Ovary (tissue), 9 donors: Measurements from ENCODE around the gene DDI1. TPM values are rescaled to one million over a fixed set of nuclear protein-coding genes. Genes with fewer than 3 reads are reported as not detected.
"Not testable (repeated sequence)": the region's sequence is repeated elsewhere in the genome, so short reads cannot be mapped to it uniquely, and the experiment has no call there.

Experiments used
- DNase-seq, 5 donors: peaks; one replicate each; pipeline ENCODE4 v3.0.0-alpha.2; 2019 to 2020
- H3K27ac ChIP-seq, 2 donors: fragments of 200-600 bp; one replicate each; pipeline versions ENCODE4 v1.5.1 to v1.8.0; 2019 to 2022
- H3K27me3 ChIP-seq: fragments of 200-600 bp; one replicate; pipeline ENCODE4 v1.8.0; 2022
- H3K36me3 ChIP-seq: fragments of 200-600 bp; sonication (generic); one replicate; pipeline ENCODE4 v1.5.1; 2019
- H3K4me1 ChIP-seq: one replicate; pipeline ENCODE4 v1.8.1; 2013; ENCODE audit warnings: mild to moderate bottlenecking, moderate library complexity; ENCODE audit not compliant: insufficient read depth
- H3K4me3 ChIP-seq: fragments of 200-600 bp; sonication (generic); one replicate; pipeline ENCODE4 v1.5.1; 2017
- H3K9me3 ChIP-seq, 2 donors: fragments of 200-600 bp in 1 of 2; sonication (generic) in 1 of 2; one replicate each; pipeline versions ENCODE4 v1.5.1 to v1.8.1; 2013 to 2019; ENCODE audit warnings: mild to moderate bottlenecking in 1 of 2, moderate library complexity in 1 of 2
- EP300 ChIP-seq: sonication (generic); formaldehyde crosslinking; IDR thresholded peaks from one replicate; pipeline ENCODE4 v1.6.1; 2017; ENCODE audit warnings: antibody characterized with exemption
- POLR2A ChIP-seq: fragments of 450-650 bp; IDR thresholded peaks from one replicate; pipeline ENCODE4 v1.6.1; 2017; ENCODE audit warnings: antibody characterized with exemption, mild to moderate bottlenecking, moderate library complexity
- WGBS, 3 donors: extraction: QIAGEN DNeasy Blood & Tissue Kit in 1 of 3; methylation state at CpG; one replicate each; pipeline versions ENCODE4 v1.1.5 to v1.1.7; 2013 to 2017; 5-methylcytosine and 5-hydroxymethylcytosine counted together
- intact Hi-C, 4 donors: fragments of 100-400 bp; cut with DNase I; formaldehyde crosslinking; loops; one replicate each; pipeline versions ENCODE4 v1.11.0 to v1.15.1; 2022 to 2023
- polyA plus RNA-seq, 2 donors: library from polyadenylated mRNA; stranded (reverse); fragments of 200-250 nt in 1 of 2; fragments of 350-450 nt in 1 of 2; fragmentation: Illumina TruSeq in 1 of 2; extraction: RNeasy Lipid Tissue Mini Kit (QIAGEN cat#74804) in 1 of 2; gene quantifications; one replicate each; pipeline ENCODE4 v1.2.3, GENCODE V29; 2013 to 2014
- total RNA-seq, 7 donors: library from RNA; depleted of rRNA in 2 of 7; stranded (reverse); fragments of >200 nt in 2 of 7; fragmentation: NEBNext Ultra II Directional in 3 of 7; extraction: Animal tissue kit (Norgen Biotek cat#: 25700) in 3 of 7; gene quantifications; one replicate each; pipeline versions ENCODE4 v1.1.0 to v1.2.4, GENCODE V29; 2016 to 2023
- TF ChIP-seq, protein P1 (sequence below), 3 donors: fragments of 450-650 bp in 2 of 3; fragments of 200-600 bp in 1 of 3; IDR thresholded peaks; one replicate each; pipeline versions ENCODE4 v1.5.1 to v1.8.0; 2016 to 2022; ENCODE audit warnings: antibody characterized with exemption in 3 of 3, mild to moderate bottlenecking in 1 of 3
- donor health status: DM: no; HTN: no; CAD: no; lungs with moderate emphysema.
- donor health status: DM: no; HTN: no; CAD: no.
- donor health status: Bipolar disorder and iron deficiency.
- donor health status: DM: yes; HTN: yes; CAD: no.
- donor health status: DM: no; HTN: no; CAD: no.
- donor health status: DM: yes; HTN: yes; CAD: no.

The DDI1 gene
- total and polyA plus RNA-seq, 9 donors: not detected

DNA sequence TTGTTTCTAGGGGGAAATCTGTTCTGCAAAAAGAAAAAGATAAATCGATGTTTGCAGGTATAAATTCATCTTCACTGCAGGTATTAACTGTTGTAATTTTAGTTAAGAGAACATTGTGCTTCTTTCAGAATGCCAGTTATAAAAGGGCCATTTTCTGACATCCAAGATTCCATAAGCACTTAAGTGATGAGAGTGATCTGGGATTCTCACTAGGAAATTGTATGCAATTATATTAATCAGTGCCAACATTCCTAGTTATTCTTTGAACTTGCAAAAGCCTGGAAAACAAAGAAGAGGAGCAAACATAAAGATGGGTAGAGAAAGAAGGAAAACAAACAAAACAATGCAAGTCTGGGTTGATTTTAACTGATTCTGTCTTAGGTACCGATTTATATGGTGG is 5.4 kb downstream of the DDI1 start:
- TF ChIP-seq EP300: no peak
- no peak for TF ChIP-seq POLR2A
- TF ChIP-seq, protein P1, sequence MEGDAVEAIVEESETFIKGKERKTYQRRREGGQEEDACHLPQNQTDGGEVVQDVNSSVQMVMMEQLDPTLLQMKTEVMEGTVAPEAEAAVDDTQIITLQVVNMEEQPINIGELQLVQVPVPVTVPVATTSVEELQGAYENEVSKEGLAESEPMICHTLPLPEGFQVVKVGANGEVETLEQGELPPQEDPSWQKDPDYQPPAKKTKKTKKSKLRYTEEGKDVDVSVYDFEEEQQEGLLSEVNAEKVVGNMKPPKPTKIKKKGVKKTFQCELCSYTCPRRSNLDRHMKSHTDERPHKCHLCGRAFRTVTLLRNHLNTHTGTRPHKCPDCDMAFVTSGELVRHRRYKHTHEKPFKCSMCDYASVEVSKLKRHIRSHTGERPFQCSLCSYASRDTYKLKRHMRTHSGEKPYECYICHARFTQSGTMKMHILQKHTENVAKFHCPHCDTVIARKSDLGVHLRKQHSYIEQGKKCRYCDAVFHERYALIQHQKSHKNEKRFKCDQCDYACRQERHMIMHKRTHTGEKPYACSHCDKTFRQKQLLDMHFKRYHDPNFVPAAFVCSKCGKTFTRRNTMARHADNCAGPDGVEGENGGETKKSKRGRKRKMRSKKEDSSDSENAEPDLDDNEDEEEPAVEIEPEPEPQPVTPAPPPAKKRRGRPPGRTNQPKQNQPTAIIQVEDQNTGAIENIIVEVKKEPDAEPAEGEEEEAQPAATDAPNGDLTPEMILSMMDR (IDR thresholded peaks at IDR 0.05): no peak
- intact Hi-C loops: no loop called here
- Histone ChIP-seq H3K9me3 (no peaks in the 10 kb centered on the region), H3K27ac (no peak overlapping the region), H3K27me3 (no peaks in the 10 kb centered on the region), H3K4me1 (no peaks in the 10 kb centered on the region), H3K4me3 (no peak overlapping the region), H3K36me3 (no peaks in the 10 kb centered on the region)
- WGBS, 3 donors: 84 to 91% (median 88%) methylated on average over 2 of the region's 2 CpGs
- DNase-seq: no peak

DNA sequence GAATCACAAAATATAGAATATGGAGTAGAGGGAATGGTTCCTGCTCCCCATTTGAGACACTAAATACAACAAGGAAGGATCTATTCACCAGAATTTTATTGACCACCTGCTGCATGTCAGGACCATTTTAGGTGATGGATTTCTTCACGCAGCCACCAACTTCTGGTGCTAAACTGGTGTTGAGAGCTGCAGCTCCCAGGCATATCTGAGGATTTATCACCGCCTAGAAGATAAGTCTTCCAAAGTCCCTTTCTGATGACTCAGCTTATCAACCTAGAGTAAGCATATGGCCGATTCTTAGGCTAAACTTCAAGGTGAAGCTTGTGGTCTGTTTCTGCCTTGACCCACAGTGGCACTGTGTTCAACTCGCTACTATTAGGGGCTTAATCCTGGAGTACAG is 6.7 kb downstream of the DDI1 start:
- Histone ChIP-seq H3K36me3 (no peaks in the 10 kb centered on the region), H3K27me3 (no peaks in the 10 kb centered on the region), H3K4me1 (no peaks in the 10 kb centered on the region), H3K4me3 (no peak overlapping the region), H3K9me3 (no peaks in the 10 kb centered on the region), H3K27ac (no peak overlapping the region)
- no peak for TF ChIP-seq EP300
- TF ChIP-seq POLR2A: no peak
- TF ChIP-seq, protein P1 (IDR thresholded peaks at IDR 0.05): no peak
- 84 to 87% (median 86%) methylated on average over 4 of the region's 4 CpGs for WGBS, 3 donors
- intact Hi-C loops: no loop called here
- DNase-seq: no peak

DNA sequence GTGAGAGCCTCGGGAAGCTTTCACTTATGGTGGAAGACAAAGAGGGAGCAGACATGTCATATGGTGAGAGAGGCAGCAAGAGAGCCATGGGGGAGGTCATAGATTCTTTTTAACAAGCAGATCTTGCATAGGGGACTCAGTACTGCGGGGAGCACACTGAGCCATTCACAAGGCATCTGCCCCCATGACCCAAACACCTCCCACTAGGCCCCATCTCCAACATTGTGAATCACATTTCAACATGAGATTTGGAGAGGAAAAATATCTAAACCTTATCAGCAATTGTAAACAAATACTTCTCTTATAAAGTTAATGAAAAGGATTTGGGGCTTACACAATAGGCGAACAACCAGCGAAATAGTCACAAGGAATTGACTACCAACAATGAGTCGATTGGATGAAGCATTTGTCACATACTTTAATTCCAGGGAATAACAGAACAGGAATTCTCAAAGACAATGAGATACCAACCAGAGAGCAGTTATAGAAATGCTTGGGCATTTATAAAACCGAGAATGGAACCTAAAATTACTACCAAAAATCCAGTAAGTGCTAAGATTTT is 7.3 kb downstream of the DDI1 start:
- H3K4me1 ChIP-seq: no peaks in the 10 kb centered on the region
- H3K9me3 ChIP-seq: no peaks in the 10 kb centered on the region
- intact Hi-C loops: no loop called here
- no peaks in the 10 kb centered on the region for H3K36me3 ChIP-seq
- TF ChIP-seq EP300 (no peak), POLR2A (no peak)
- TF ChIP-seq, protein P1 (IDR thresholded peaks at IDR 0.05): no peak
- H3K4me3 ChIP-seq: no peak overlapping the region
- WGBS, 3 donors: 90 to 93% (median 93%) methylated on average over 6 of the region's 6 CpGs
- DNase-seq: no peak
- no peaks in the 10 kb centered on the region for H3K27me3 ChIP-seq
- no peak overlapping the region for H3K27ac ChIP-seq

DNA sequence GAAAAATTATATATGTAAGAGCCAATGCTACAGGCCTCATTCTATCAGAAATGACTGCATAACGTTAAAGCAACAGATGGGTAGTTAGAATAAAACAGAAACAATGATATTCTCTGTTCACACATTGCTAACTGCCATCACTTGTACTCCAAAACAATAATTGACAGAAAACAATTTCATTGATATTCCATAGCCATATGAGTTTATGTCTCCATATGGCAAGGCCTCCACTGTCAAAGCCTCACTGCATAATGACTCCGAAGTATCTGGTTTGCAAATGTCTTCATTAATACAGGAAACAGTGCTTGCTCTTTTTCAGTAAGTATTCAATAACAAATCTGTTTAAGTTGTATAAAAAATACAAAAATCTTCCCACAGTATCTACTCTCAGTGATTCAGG is 9.9 kb downstream of the DDI1 start:
- no peak overlapping the region for H3K27ac ChIP-seq
- H3K27me3 ChIP-seq: no peaks in the 10 kb centered on the region
- no peak for TF ChIP-seq POLR2A
- TF ChIP-seq, protein P1 (IDR thresholded peaks at IDR 0.05): no peak
- TF ChIP-seq EP300: no peak
- no peaks in the 10 kb centered on the region for H3K4me1 ChIP-seq
- 93 to 97% (median 94%) methylated on average over 2 of the region's 2 CpGs for WGBS, 3 donors
- intact Hi-C loops: no loop called here
- DNase-seq: no peak
- no peaks in the 10 kb centered on the region for H3K9me3 ChIP-seq
- H3K4me3 ChIP-seq: no peak overlapping the region
- H3K36me3 ChIP-seq: no peaks in the 10 kb centered on the region

DNA sequence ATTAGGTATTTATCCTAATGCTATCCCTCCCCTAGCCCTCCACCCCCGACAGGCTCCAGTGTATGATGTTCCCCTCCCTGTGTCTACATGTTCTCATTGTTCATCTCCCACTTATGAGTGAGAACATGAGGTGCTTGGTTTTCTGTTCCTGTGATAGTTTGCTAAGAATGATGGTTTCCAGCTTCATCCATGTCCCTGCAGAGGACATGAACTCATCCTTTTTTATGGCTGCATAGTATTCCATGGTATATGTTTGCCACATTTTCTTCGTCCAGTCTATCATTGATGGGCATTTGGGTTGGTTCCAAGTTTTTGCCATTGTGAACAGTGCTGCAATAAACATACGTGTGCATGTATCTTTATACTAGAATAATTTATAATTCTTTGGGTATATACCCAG is 10.4 kb downstream of the DDI1 start:
- H3K4me1 ChIP-seq, H3K27ac ChIP-seq, intact Hi-C loops, H3K4me3 ChIP-seq, H3K36me3 ChIP-seq, H3K27me3 ChIP-seq, H3K9me3 ChIP-seq, DNase-seq: not testable (repeated sequence)
- WGBS, 3 donors: 92 to 98% (median 97%) methylated on average over 3 of the region's 3 CpGs
